Glutamatergic neuron (in vitro differentiated cells): Measurements from ENCODE around the gene ENTREP3. TPM values are rescaled to one million over a fixed set of nuclear protein-coding genes. Genes with fewer than 3 reads are reported as not detected.

ENCODE experiments used
- DNase-seq: peaks from one replicate; pipeline ENCODE4 v3.0.0; 2022
- H3K27ac Mint-ChIP-seq: one replicate; pipeline ENCODE4 v1.8.0; 2020; ENCODE audit warnings: mild to moderate bottlenecking, mixed read lengths, inconsistent platforms; ENCODE audit not compliant: unreplicated experiment
- H3K27me3 Mint-ChIP-seq: one replicate; pipeline ENCODE4 v1.8.0; 2020; ENCODE audit warnings: mild to moderate bottlenecking, moderate library complexity, mixed read lengths, inconsistent platforms; ENCODE audit not compliant: unreplicated experiment
- H3K36me3 Mint-ChIP-seq: one replicate; pipeline ENCODE4 v1.8.0; 2020; ENCODE audit warnings: mild to moderate bottlenecking, mixed read lengths, inconsistent platforms; ENCODE audit not compliant: unreplicated experiment
- H3K4me1 Mint-ChIP-seq: one replicate; pipeline ENCODE4 v1.8.0; 2020; ENCODE audit warnings: mild to moderate bottlenecking, low read depth, mixed read lengths, inconsistent platforms; ENCODE audit not compliant: unreplicated experiment
- H3K4me3 Mint-ChIP-seq: one replicate; pipeline ENCODE4 v1.8.0; 2020; ENCODE audit warnings: mild to moderate bottlenecking, mixed read lengths, inconsistent platforms; ENCODE audit not compliant: unreplicated experiment
- H3K9me3 Mint-ChIP-seq: one replicate; pipeline ENCODE4 v1.8.0; 2020; ENCODE audit warnings: mild to moderate bottlenecking, moderate library complexity, mixed read lengths, inconsistent platforms; ENCODE audit not compliant: unreplicated experiment
- total RNA-seq: library from RNA; stranded (reverse); fragmentation: NEBNext Ultra II Directional; extraction: Animal tissue kit (Norgen Biotek cat#: 25700); gene quantifications from one replicate; pipeline ENCODE4 v1.2.1, GENCODE V29; 2021; ENCODE audit not compliant: unreplicated experiment
- TF ChIP-seq, protein P1 (sequence below): fragments of 200-600 bp; sonication (generic); IDR thresholded peaks from one replicate; pipeline ENCODE4 v1.5.0; 2021; ENCODE audit not compliant: partially characterized antibody, unreplicated experiment

ENTREP3 gene
- total RNA-seq, 1 donor from 2014 or later, result 51.2 TPM

DNA sequence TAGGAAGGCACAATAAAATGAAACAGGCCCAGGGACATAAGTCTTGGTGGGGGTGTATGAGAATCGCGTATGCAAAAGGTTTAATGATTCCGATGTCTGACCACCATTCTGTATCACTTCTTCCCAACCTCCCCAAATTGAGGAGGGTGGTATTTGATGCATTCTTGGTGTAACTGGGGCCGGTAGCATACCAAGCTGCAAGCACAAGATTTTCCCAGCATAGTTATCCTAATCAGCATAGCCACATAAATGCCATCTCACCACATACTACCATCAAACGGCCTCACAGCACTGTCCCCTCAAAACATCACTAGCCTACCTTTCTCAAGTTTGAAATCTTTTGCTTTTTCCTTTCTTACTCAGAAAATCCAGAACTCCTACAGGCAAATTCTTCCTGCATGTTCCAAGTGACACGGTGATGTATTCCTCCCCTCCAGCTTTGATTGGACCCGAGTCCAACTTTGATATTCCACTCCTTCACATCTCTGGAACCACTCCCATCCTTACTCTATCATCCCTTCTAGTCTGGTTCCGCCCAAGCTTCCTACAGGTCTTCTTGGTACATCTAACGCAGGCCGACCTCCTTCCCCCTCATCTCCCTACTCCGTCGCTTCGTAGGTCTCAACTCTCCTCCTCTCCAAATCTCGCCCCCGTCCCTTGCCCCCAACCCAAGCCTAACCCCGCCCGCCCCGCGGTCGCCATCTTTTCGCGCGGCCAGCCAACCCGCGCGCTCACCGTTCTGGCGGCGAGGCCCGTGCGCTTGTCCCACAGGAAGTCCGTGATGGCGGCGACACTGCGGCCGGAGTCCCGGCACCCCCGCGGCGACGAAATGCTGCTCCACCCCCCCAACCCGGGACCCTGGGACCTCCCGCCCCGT lies 17.4 kb upstream of the ENTREP3 start:
- H3K4me1 Mint-ChIP-seq, result peaks cover 11% of the 10 kb centered on the region
- peaks cover 8% of the 10 kb centered on the region for H3K27me3 Mint-ChIP-seq
- TF ChIP-seq, protein P1, sequence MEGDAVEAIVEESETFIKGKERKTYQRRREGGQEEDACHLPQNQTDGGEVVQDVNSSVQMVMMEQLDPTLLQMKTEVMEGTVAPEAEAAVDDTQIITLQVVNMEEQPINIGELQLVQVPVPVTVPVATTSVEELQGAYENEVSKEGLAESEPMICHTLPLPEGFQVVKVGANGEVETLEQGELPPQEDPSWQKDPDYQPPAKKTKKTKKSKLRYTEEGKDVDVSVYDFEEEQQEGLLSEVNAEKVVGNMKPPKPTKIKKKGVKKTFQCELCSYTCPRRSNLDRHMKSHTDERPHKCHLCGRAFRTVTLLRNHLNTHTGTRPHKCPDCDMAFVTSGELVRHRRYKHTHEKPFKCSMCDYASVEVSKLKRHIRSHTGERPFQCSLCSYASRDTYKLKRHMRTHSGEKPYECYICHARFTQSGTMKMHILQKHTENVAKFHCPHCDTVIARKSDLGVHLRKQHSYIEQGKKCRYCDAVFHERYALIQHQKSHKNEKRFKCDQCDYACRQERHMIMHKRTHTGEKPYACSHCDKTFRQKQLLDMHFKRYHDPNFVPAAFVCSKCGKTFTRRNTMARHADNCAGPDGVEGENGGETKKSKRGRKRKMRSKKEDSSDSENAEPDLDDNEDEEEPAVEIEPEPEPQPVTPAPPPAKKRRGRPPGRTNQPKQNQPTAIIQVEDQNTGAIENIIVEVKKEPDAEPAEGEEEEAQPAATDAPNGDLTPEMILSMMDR, result no peak
- no peaks in the 10 kb centered on the region for H3K36me3 Mint-ChIP-seq
- peak overlapping the region; percentile 100 for H3K4me3 Mint-ChIP-seq
- H3K9me3 Mint-ChIP-seq, result peaks cover 15% of the 10 kb centered on the region
- DNase-seq, result no peak
- peak overlapping the region; percentile 93 for H3K27ac Mint-ChIP-seq

DNA sequence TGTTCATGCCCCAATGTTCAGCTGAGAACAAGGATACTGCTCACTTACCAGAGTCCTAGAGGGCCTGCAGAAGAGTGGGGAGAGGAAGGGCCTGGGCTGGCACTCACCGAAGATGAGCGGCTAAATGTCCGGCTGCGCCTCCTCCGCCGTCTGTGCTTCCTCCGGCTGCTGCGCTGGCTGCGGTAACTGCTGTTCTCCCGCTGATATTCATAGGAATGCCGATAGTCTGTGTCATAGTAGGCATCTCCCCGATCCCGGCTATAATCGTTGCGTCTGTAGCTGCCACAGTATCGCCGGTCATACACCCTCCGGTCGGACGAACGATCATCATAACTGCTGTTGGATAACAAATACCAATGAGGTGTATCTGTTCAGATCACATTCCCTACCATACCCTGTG lies 14.1 kb upstream of the ENTREP3 start:
- peak overlapping the region; percentile 34 for H3K27ac Mint-ChIP-seq
- no peaks in the 10 kb centered on the region for H3K36me3 Mint-ChIP-seq
- no peak overlapping the region for H3K4me3 Mint-ChIP-seq
- peaks cover 11% of the 10 kb centered on the region for H3K4me1 Mint-ChIP-seq
- TF ChIP-seq, protein P1, result no peak
- peaks cover 8% of the 10 kb centered on the region for H3K27me3 Mint-ChIP-seq
- no peak for DNase-seq
- H3K9me3 Mint-ChIP-seq, result peaks cover 9% of the 10 kb centered on the region

DNA sequence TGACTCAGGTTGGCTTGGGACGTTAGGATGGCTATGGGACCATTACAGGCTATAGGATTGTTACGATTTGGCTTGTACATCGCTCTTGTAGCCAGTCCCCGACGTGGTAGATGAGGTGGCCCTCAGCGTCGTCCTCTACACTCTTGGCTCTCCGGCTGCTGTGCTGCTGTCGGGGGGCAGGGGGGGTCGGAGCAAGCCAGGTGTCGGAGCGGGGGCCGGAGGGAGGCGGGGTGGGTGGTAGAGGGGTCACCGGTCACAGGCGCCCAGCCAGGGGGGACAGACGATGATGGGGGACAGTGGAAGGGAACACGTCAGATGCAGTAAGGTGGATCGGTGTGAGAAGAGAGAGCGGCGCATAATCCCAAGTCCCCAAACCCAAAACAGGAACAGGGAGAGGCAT lies 13.3 kb upstream of the ENTREP3 start:
- H3K27me3 Mint-ChIP-seq, result peaks cover 12% of the 10 kb centered on the region
- H3K9me3 Mint-ChIP-seq, result peaks cover 9% of the 10 kb centered on the region
- no peak for DNase-seq
- TF ChIP-seq, protein P1, result no peak
- H3K4me3 Mint-ChIP-seq, result no peak overlapping the region
- H3K4me1 Mint-ChIP-seq, result peaks cover 11% of the 10 kb centered on the region
- H3K27ac Mint-ChIP-seq, result no peak overlapping the region
- H3K36me3 Mint-ChIP-seq, result peaks cover under 1% of the 10 kb centered on the region

DNA sequence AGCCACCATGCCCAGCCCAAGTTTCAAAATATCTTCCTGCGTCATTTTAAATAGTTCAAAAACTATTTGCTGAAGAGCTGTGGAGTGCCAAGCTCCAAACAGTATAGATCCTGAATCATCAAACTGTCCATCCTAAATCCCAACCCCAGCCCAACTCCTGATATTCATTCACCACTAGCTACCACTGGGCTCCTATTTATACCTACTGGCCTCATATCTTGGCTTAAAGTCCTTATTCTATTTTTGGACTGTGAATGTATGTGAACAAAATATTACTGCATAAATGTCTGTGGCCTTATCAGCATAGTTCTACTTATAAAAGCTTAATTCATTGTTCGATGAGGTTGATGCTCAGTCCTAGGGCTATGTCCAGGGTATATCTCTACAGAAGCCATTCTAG lies 12.1 kb upstream of the ENTREP3 start:
- Mint-ChIP-seq H3K9me3 (peaks cover 6% of the 10 kb centered on the region), H3K4me3 (peak overlapping the region; percentile 55), H3K27ac (no peak overlapping the region), H3K36me3 (peaks cover 5% of the 10 kb centered on the region), H3K4me1 (peaks cover 9% of the 10 kb centered on the region), H3K27me3 (peaks cover 8% of the 10 kb centered on the region)
- TF ChIP-seq, protein P1, result no peak
- DNase-seq, result no peak

DNA sequence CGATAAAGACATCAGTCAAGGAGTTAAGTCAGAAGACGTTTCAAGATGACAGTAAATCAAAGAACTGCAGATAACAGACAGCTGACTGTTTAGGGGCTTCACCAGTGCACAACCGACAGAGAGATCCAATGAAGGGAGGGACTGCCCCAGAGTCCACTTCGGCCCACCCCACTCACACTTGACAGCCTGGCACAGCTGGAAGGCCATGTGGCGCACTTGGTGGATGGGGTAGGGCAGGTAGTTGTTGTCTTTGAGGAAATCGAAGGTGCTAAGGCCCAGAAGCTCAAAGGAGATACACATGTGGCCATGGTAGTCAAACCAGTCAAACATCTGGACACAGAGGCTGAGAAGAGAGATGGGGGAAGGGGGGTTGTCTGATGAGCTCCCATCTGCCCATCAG lies 11.3 kb upstream of the ENTREP3 start:
- TF ChIP-seq, protein P1, result no peak
- H3K9me3 Mint-ChIP-seq, result peaks cover 8% of the 10 kb centered on the region
- peaks cover 8% of the 10 kb centered on the region for H3K4me1 Mint-ChIP-seq
- no peak overlapping the region for H3K4me3 Mint-ChIP-seq
- H3K27me3 Mint-ChIP-seq, result peaks cover 12% of the 10 kb centered on the region
- no peak for DNase-seq
- H3K27ac Mint-ChIP-seq, result peak overlapping the region; percentile 21
- H3K36me3 Mint-ChIP-seq, result peaks cover 5% of the 10 kb centered on the region
